Gastroesophageal sphincter (tissue), 3 donors: ENCODE measurements around the gene FAM163B.

Source experiments
- CTCF ChIP-seq, 4 experiments: fragments of 200-600 bp in 2 of 4; fragments of 450-650 bp in 2 of 4; sonication (generic) in 1 of 4; IDR thresholded peaks; one replicate each; pipeline ENCODE4 v1.5.1; 2017 to 2019; ENCODE audit warnings: antibody characterized with exemption in 4 of 4, mild to moderate bottlenecking in 2 of 4, moderate library complexity in 2 of 4
- POLR2A ChIP-seq, 2 donors: fragments of 450-650 bp; IDR thresholded peaks; one replicate each; pipeline ENCODE4 v1.6.1; 2017; ENCODE audit warnings: antibody characterized with exemption in 2 of 2, mild to moderate bottlenecking in 2 of 2, moderate library complexity in 1 of 2
- POLR2AphosphoS5 ChIP-seq: sonication (generic); formaldehyde crosslinking; IDR thresholded peaks from one replicate; pipeline ENCODE4 v1.6.1; 2017; ENCODE audit warnings: antibody characterized with exemption

GRCh38 chr9:133576031-133576874, 32.9 kb downstream of the FAM163B start:
- TF ChIP-seq CTCF (IDR thresholded peaks at IDR 0.05) (no peak), POLR2AphosphoS5 (no peak), POLR2A (IDR thresholded peaks at IDR 0.05) (no peak)
